Skeletal muscle satellite cell (primary cell): ENCODE data around the gene SHC2.

ENCODE experiments used
- H3K27me3 ChIP-seq: 2 replicates; pipeline ENCODE4 v1.7.0; 2013; ENCODE audit warnings: low read length; ENCODE audit not compliant: control insufficient read depth, insufficient read depth
- H3K36me3 ChIP-seq: 2 replicates; pipeline ENCODE4 v1.7.0; 2013; ENCODE audit warnings: mild to moderate bottlenecking, control low read depth, low read length; ENCODE audit not compliant: insufficient read depth
- H3K4me1 ChIP-seq: 2 replicates; pipeline ENCODE4 v1.7.0; 2013; ENCODE audit warnings: low read length; ENCODE audit not compliant: control insufficient read depth, insufficient read depth
- H3K4me2 ChIP-seq: 2 replicates; pipeline ENCODE4 v1.7.0; 2013; ENCODE audit warnings: mild to moderate bottlenecking, low read length
- H3K4me3 ChIP-seq: 2 replicates; pipeline ENCODE4 v1.7.0; 2013; ENCODE audit warnings: low read length
- H3K9ac ChIP-seq: 2 replicates; pipeline ENCODE4 v1.7.0; 2013; ENCODE audit warnings: mild to moderate bottlenecking, low read depth, low read length, moderate library complexity
- H3K9me3 ChIP-seq: replicated peaks from 2 replicates; pipeline ENCODE4 v1.7.0; 2013; ENCODE audit warnings: mild to moderate bottlenecking, control low read depth, low read length

Gene SHC2

DNA sequence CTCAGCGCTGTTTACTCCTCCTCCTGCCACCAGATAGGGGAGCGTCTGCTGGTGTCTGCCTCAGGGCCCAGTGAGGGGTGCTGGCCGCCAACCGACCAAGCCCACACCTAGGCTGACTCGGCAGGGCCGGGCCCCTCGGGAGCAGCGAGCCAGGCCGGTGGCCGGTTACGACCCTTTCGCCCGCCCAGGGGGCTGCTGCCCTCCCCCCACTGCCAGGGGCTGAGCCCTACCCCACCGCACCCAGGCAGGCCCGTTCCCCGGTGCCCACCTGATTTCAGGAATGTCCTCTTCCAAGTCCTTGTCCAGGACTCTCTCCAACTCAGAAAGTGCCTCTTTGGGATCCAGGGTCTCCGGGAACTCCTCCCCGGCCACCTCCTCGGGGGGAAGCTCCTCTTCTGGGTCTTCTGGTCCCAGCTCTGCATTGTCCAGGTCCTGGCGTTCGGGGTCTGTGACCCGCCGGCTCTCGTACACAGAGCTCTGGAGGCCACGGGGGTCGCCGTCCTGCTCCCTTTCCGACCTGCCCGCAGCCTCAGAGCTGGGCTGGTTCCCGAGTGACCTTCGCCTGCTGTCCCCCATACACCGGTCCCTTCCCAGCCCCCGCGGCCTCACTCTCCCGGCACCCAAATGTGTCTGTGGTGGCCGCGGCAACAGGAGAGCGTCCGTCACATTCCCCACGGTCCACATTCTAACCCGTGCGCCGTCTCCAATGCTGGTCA is 85.3 kb downstream of the SHC2 start:
- H3K4me1 ChIP-seq: peaks cover 12% of the 10 kb centered on the region
- no peak overlapping the region for H3K9ac ChIP-seq
- peaks cover 46% of the 10 kb centered on the region for H3K27me3 ChIP-seq
- H3K9me3 ChIP-seq: no peaks in the 10 kb centered on the region
- H3K36me3 ChIP-seq: no peaks in the 10 kb centered on the region
- H3K4me2 ChIP-seq: no peak overlapping the region
- no peak overlapping the region for H3K4me3 ChIP-seq

- Histone ChIP-seq H3K4me3 (no peak overlapping the region), H3K4me2 (no peak overlapping the region), H3K36me3 (no peaks in the 10 kb centered on the region), H3K27me3 (peaks cover 46% of the 10 kb centered on the region), H3K9ac (no peak overlapping the region), H3K9me3 (no peaks in the 10 kb centered on the region), H3K4me1 (peaks cover 12% of the 10 kb centered on the region)
Measured at GRCh38 chr19:374886-375235, 86.0 kb downstream of the SHC2 start.

DNA sequence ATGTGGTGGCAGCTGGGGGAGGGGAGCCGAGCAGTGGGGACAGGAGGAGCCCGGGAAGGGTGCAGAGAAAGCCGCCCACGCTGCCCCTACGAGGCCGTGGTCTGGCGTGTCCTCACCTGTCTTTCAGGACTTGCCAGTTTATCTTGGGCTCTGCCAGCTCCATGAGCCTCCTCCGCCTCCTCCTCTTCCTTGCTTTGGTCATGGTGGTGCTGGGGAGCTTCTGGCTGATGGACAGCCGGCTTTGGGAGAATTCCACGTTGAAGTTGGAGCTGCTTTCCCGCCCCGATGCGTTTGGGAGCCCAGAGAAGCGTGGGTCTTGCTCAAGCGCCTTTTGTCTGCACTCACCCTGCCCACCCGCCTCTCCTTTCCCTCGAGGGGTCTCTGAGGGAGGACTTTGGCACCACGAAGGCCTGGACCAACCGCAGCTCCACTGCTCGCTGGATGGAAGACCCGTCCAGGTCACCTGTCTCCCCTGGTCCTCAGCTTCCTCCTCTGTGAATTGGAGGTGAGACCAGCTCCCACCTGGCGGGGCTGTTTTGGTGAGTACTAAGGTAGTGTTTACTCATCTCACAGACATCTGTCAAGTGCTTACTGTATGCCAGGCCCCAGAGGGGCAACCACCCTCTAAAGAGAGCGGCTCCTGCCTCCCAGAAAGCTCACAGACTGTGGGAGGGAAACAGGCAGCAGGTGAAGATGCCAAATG is 86.5 kb downstream of the SHC2 start:
- Histone ChIP-seq H3K9ac (no peak overlapping the region), H3K36me3 (no peaks in the 10 kb centered on the region), H3K27me3 (peaks cover 46% of the 10 kb centered on the region), H3K4me1 (peaks cover 12% of the 10 kb centered on the region), H3K4me2 (no peak overlapping the region), H3K9me3 (no peaks in the 10 kb centered on the region), H3K4me3 (no peak overlapping the region)

GRCh38 chr19:373391-374182 is 87.2 kb downstream of the SHC2 start:
- Histone ChIP-seq H3K9ac (no peak overlapping the region), H3K9me3 (no peaks in the 10 kb centered on the region), H3K36me3 (no peaks in the 10 kb centered on the region), H3K4me2 (no peak overlapping the region), H3K4me1 (peaks cover 12% of the 10 kb centered on the region), H3K27me3 (peaks cover 46% of the 10 kb centered on the region), H3K4me3 (no peak overlapping the region)

- Histone ChIP-seq H3K9me3 (no peaks in the 10 kb centered on the region), H3K9ac (no peak overlapping the region)
Measured at GRCh38 chr19:372306-372890, 88.4 kb downstream of the SHC2 start.

DNA sequence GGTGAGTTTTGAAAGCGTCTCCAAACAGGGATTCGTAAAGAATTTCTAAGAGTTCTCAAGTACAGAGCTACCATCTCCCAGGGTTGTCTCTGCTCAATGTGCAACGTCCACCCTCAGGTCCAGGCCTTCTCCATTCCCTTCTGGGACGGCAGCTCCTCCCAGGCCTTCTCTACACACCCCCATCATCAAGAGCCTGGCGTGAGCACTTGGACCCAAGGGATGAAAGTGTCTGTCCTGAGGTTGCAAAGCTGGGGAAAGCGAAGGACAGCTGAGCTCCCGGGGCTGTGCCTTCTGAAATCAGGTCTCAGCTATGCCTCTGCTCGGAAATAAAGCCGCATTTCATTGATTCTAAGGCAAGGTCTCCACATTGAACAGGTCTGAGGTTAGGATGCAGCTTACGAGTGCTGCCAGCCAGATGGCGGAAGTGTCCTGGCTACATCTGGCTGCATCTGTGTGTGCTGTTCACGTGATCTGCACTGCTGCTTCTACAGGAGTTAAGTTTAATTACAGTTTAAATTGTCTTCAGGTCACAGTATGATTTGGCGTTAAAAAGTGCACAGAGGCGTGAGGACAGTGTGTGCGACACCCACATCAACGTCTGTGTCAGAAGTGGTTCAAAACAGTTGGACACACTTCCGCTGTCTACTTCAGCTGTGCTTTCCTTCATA is 89.2 kb downstream of the SHC2 start:
- Histone ChIP-seq H3K27me3 (peaks cover 54% of the 10 kb centered on the region), H3K4me1 (peaks cover 12% of the 10 kb centered on the region)

More at GRCh38 chr19:372306-372890, 88.4 kb downstream of the SHC2 start:
- no peak overlapping the region for H3K4me2 ChIP-seq
- H3K27me3 ChIP-seq: peaks cover 47% of the 10 kb centered on the region
- no peak overlapping the region for H3K4me3 ChIP-seq
- no peaks in the 10 kb centered on the region for H3K36me3 ChIP-seq
- peaks cover 12% of the 10 kb centered on the region for H3K4me1 ChIP-seq

GRCh38 chr19:370641-371330 is 90.0 kb downstream of the SHC2 start:
- Histone ChIP-seq H3K4me2 (no peak overlapping the region), H3K27me3 (peaks cover 60% of the 10 kb centered on the region), H3K4me1 (peaks cover 12% of the 10 kb centered on the region)

More for the DNA sequence above, 89.2 kb downstream of the SHC2 start:
- no peaks in the 10 kb centered on the region for H3K9me3 ChIP-seq
- no peak overlapping the region for H3K4me3 ChIP-seq
- no peaks in the 10 kb centered on the region for H3K36me3 ChIP-seq
- H3K4me2 ChIP-seq: peak overlapping the region; percentile 11
- no peak overlapping the region for H3K9ac ChIP-seq

GRCh38 chr19:369876-370275 is 91.0 kb downstream of the SHC2 start:
- H3K9me3 ChIP-seq: no peaks in the 10 kb centered on the region
- H3K4me1 ChIP-seq: peaks cover 12% of the 10 kb centered on the region
- H3K36me3 ChIP-seq: no peaks in the 10 kb centered on the region
- peaks cover 55% of the 10 kb centered on the region for H3K27me3 ChIP-seq
- H3K4me3 ChIP-seq: no peak overlapping the region
- H3K4me2 ChIP-seq: no peak overlapping the region
- H3K9ac ChIP-seq: no peak overlapping the region

More at GRCh38 chr19:370641-371330, 90.0 kb downstream of the SHC2 start:
- Histone ChIP-seq H3K36me3 (no peaks in the 10 kb centered on the region), H3K4me3 (no peak overlapping the region), H3K9me3 (no peaks in the 10 kb centered on the region), H3K9ac (no peak overlapping the region)

- Histone ChIP-seq H3K4me2 (no peak overlapping the region), H3K4me1 (peaks cover 12% of the 10 kb centered on the region), H3K9ac (no peak overlapping the region), H3K27me3 (peaks cover 49% of the 10 kb centered on the region), H3K4me3 (no peak overlapping the region), H3K36me3 (no peaks in the 10 kb centered on the region), H3K9me3 (no peaks in the 10 kb centered on the region)
Measured at GRCh38 chr19:369256-369655, 91.6 kb downstream of the SHC2 start.

DNA sequence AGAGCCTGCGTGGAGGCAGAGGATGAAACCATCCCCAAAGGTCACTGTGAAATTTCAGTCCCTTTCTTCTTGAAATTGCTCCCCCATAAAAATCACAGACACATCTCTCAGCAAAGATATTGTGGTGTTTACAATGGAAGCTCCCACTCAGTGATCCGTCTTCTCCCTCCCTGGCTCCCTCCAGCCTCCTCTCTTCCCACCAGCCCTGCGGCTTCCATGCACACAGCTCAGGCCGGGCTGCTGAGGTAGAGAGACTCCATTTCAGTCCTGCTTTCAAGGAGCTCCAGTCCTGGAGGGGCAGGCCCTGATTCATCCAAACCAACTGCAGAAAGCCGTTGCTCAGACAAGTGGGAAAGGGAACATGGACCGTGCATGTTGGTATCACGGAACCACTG is 92.2 kb downstream of the SHC2 start:
- Histone ChIP-seq H3K9ac (no peak overlapping the region), H3K36me3 (no peaks in the 10 kb centered on the region), H3K27me3 (peaks cover 43% of the 10 kb centered on the region), H3K4me1 (peaks cover 12% of the 10 kb centered on the region), H3K4me3 (no peak overlapping the region), H3K4me2 (no peak overlapping the region), H3K9me3 (no peaks in the 10 kb centered on the region)
